Testis (tissue), 2 donors: Measurements from ENCODE around the gene LECT2.

Experiments used
- CTCF ChIP-seq, 3 experiments: fragments of 450-650 bp in 2 of 3; fragments of 200-600 bp in 1 of 3; sonication (generic) in 1 of 3; IDR thresholded peaks; one replicate each; pipeline ENCODE4 v1.5.1; 2016 to 2019; ENCODE audit warnings: antibody characterized with exemption in 3 of 3, mild to moderate bottlenecking in 2 of 3, moderate library complexity in 1 of 3
- POLR2A ChIP-seq: fragments of 450-650 bp; IDR thresholded peaks from one replicate; pipeline ENCODE4 v1.6.1; 2017; ENCODE audit warnings: antibody characterized with exemption, mild to moderate bottlenecking, moderate library complexity

DNA sequence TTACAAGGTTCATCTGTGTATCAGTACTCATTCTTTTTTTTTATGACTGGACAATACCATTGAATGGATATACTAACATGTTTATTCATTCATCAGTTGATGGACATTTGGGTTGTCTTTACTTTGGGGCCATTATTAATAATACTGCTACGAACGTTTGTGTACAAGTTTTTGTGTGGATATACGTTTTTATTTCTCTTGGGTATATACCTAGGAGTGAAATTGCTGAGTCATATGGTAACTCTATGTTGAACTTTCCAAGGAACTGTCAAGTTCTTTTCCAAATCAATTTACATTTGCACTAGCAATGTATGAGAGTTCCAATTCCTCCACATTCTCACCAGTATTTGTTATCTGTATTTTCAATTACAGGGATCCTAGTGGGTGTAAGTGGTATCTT lies 12.0 kb upstream of the LECT2 start:
- TF ChIP-seq CTCF (IDR thresholded peaks at IDR 0.05) (no peak), POLR2A (no peak)
